DOHH2 (cell line): ENCODE results near the gene GLRX.
A peak's percentile ranks its signal among the peaks of the same experiment; 100 is the strongest.

Source experiments
- H3F3A ChIP-seq: fragments of 200-600 bp; sonication (generic), shearing (Covaris generic); 2 replicates; pipeline ENCODE4 v1.6.0; 2016; ENCODE audit warnings: antibody characterized with exemption, mild to moderate bottlenecking; ENCODE audit not compliant: control insufficient read depth, insufficient read depth
- H3K27ac ChIP-seq: fragments of 200-600 bp; sonication (generic); 2 replicates; pipeline ENCODE4 v1.5.1; 2014; ENCODE audit warnings: low read depth, mild to moderate bottlenecking, low read length, moderate library complexity
- H3K27me3 ChIP-seq: fragments of 200-600 bp; sonication (generic); 2 replicates; pipeline ENCODE4 v1.6.1; 2014; ENCODE audit warnings: mild to moderate bottlenecking, low read length, mixed read lengths; ENCODE audit not compliant: control insufficient read depth
- H3K36me3 ChIP-seq: fragments of 200-600 bp; sonication (generic); 2 replicates; pipeline ENCODE4 v1.6.1; 2014; ENCODE audit warnings: mild to moderate bottlenecking, low read length, moderate library complexity, mixed read lengths; ENCODE audit not compliant: control insufficient read depth
- H3K4me1 ChIP-seq: fragments of 200-600 bp; sonication (generic); 2 replicates; pipeline ENCODE4 v1.6.1; 2014; ENCODE audit warnings: mild to moderate bottlenecking, low read length, mixed read lengths; ENCODE audit not compliant: control insufficient read depth
- H3K4me2 ChIP-seq: fragments of 200-600 bp; sonication (generic); 2 replicates; pipeline ENCODE4 v1.6.0; 2014; ENCODE audit warnings: mild to moderate bottlenecking, low read length, moderate library complexity
- H3K4me3 ChIP-seq: fragments of 200-600 bp; sonication (generic); 2 replicates; pipeline ENCODE4 v1.5.1; 2014; ENCODE audit warnings: mild to moderate bottlenecking, low read length, mixed read lengths
- H3K79me2 ChIP-seq: fragments of 200-600 bp; sonication (generic); 2 replicates; pipeline ENCODE4 v1.6.1; 2014; ENCODE audit warnings: mild to moderate bottlenecking, low read length, mixed read lengths; ENCODE audit not compliant: control insufficient read depth
- H3K9me2 ChIP-seq: fragments of 200-600 bp; sonication (generic); replicated peaks from 2 replicates; pipeline ENCODE4 v1.6.1; 2014; ENCODE audit warnings: mild to moderate bottlenecking, low read length, mixed read lengths; ENCODE audit not compliant: control insufficient read depth
- H3K9me3 ChIP-seq: fragments of 200-600 bp; sonication (generic); 2 replicates; pipeline ENCODE4 v1.6.1; 2014; ENCODE audit warnings: antibody characterized with exemption, low read length, mixed read lengths; ENCODE audit not compliant: control insufficient read depth, insufficient read depth
- H4K20me1 ChIP-seq: fragments of 200-600 bp; sonication (generic); 2 replicates; pipeline ENCODE4 v1.6.0; 2014; ENCODE audit warnings: low read depth, mild to moderate bottlenecking, antibody characterized with exemption, low read length, moderate library complexity; ENCODE audit not compliant: control insufficient read depth, insufficient read depth
- CTCF ChIP-seq: fragments of 200-600 bp; sonication (generic); IDR thresholded peaks from one replicate; pipeline ENCODE4 v1.5.1; 2014; ENCODE audit warnings: antibody characterized with exemption, mild to moderate bottlenecking, low read depth, low read length; ENCODE audit not compliant: poor library complexity, severe bottlenecking
- EZH2phosphoT487 ChIP-seq: fragments of 200-600 bp; sonication (generic); IDR thresholded peaks from 2 replicates; pipeline ENCODE4 v1.6.1; 2017; ENCODE audit warnings: borderline replicate concordance, mild to moderate bottlenecking, antibody characterized with exemption, low read length, moderate library complexity, mixed read lengths

GLRX gene

GRCh38 chr5:95809414-95809960 is 13.0 kb downstream of the GLRX start:
- TF ChIP-seq EZH2phosphoT487 (no peak), CTCF (no peak)
- Histone ChIP-seq H3F3A (0 out of 2 replicates have a peak, but pooled peaks cover 3% of the 10 kb centered on the region), H3K4me3 (peak overlapping the region; percentile 62), H3K79me2 (no peaks in the 10 kb centered on the region), H3K9me3 (no peaks in the 10 kb centered on the region), H3K4me2 (peak overlapping the region; percentile 77), H3K4me1 (peaks cover 27% of the 10 kb centered on the region), H3K9me2 (no peaks in the 10 kb centered on the region), H4K20me1 (no peaks in the 10 kb centered on the region), H3K36me3 (peaks cover 12% of the 10 kb centered on the region), H3K27ac (peak overlapping the region; percentile 69), H3K27me3 (no peaks in the 10 kb centered on the region)

GRCh38 chr5:95808686-95809413 is 13.7 kb downstream of the GLRX start:
- H3K79me2 ChIP-seq, result no peaks in the 10 kb centered on the region
- 0 out of 2 replicates have a peak, but pooled peaks cover 3% of the 10 kb centered on the region for H3F3A ChIP-seq
- H3K4me1 ChIP-seq, result peaks cover 27% of the 10 kb centered on the region
- peak overlapping the region; percentile 69 for H3K27ac ChIP-seq
- no peak for TF ChIP-seq EZH2phosphoT487
- TF ChIP-seq CTCF, result no peak
- H3K9me3 ChIP-seq, result no peaks in the 10 kb centered on the region
- no peaks in the 10 kb centered on the region for H3K9me2 ChIP-seq
- no peaks in the 10 kb centered on the region for H3K27me3 ChIP-seq
- peak overlapping the region; percentile 64 for H3K4me3 ChIP-seq
- H4K20me1 ChIP-seq, result no peaks in the 10 kb centered on the region
- peaks cover 5% of the 10 kb centered on the region; the same call in 1 of the 2 replicates for H3K36me3 ChIP-seq
- H3K4me2 ChIP-seq, result peak overlapping the region; percentile 77

GRCh38 chr5:95808013-95808685 is 14.4 kb downstream of the GLRX start:
- H3F3A ChIP-seq, result 0 out of 2 replicates have a peak, but pooled peaks cover 3% of the 10 kb centered on the region
- peak overlapping the region; percentile 77 for H3K4me2 ChIP-seq
- no peak for TF ChIP-seq EZH2phosphoT487
- no peak for TF ChIP-seq CTCF
- no peaks in the 10 kb centered on the region for H3K9me3 ChIP-seq
- H3K9me2 ChIP-seq, result no peaks in the 10 kb centered on the region
- no peaks in the 10 kb centered on the region; the same call in 1 of the 2 replicates for H3K36me3 ChIP-seq
- peaks cover 27% of the 10 kb centered on the region for H3K4me1 ChIP-seq
- H3K27me3 ChIP-seq, result no peaks in the 10 kb centered on the region
- no peaks in the 10 kb centered on the region for H4K20me1 ChIP-seq
- H3K79me2 ChIP-seq, result no peaks in the 10 kb centered on the region
- peak overlapping the region; percentile 64 for H3K4me3 ChIP-seq
- H3K27ac ChIP-seq, result peak overlapping the region; percentile 69
